B cell (primary cell): ENCODE data around the gene CABLES2. TPM values are rescaled to one million over a fixed set of nuclear protein-coding genes. Genes with fewer than 3 reads are reported as not detected.

ENCODE experiments used
- ATAC-seq: fragments of 200-7000 bp; cut with Tn5 transposase; one replicate; pipeline ENCODE4 v1.10.0; 2021; ENCODE audit warnings: low read depth, mild to moderate bottlenecking, moderate number of reproducible peaks, moderate library complexity
- CTCF ChIA-PET: fragments of 350-600 bp; sonication (Branson Sonifier 250); formaldehyde crosslinking; loops from one replicate; lab custom pipeline; 2021; ENCODE audit warnings: antibody characterized with exemption, inconsistent platforms; lab: Charles Lee
- POLR2A ChIA-PET: fragments of 350-600 bp; sonication (Branson Sonifier 250); formaldehyde crosslinking; loops from one replicate; lab custom pipeline; 2021; ENCODE audit warnings: antibody characterized with exemption; lab: Charles Lee
- DNase-seq: peaks from one replicate; pipeline ENCODE4 v3.0.0; 2013
- H2AFZ ChIP-seq: 2 replicates; pipeline ENCODE4 v1.6.1; 2012; ENCODE audit warnings: mild to moderate bottlenecking, low read depth, low read length; ENCODE audit not compliant: insufficient read depth, poor library complexity, severe bottlenecking
- H3K27ac ChIP-seq, 2 donors: 1 replicate in 1 of 2; 2 replicates in 1 of 2; pipeline ENCODE4 v1.5.1; 2012 to 2013; ENCODE audit warnings: low read length in 2 of 2, mild to moderate bottlenecking in 2 of 2, moderate library complexity in 1 of 2
- H3K27me3 ChIP-seq, 4 experiments: fragments of 200-600 bp in 1 of 4; sonication (generic) in 1 of 4; replicated peaks in 1 of 4; 1 replicate in 2 of 4; 2 replicates in 2 of 4; pipeline versions ENCODE4 v1.6.1 to v1.7.0; 2013 to 2016; ENCODE audit warnings: low read length in 3 of 4, mild to moderate bottlenecking in 2 of 4, mixed read lengths in 1 of 4, moderate library complexity in 1 of 4; ENCODE audit not compliant: insufficient read depth in 4 of 4, control insufficient read depth in 3 of 4; ENCODE audit errors: control extremely low read depth in 1 of 4
- H3K36me3 ChIP-seq, 2 experiments: replicated peaks in 1 of 2; 1 replicate in 1 of 2; 2 replicates in 1 of 2; pipeline versions ENCODE4 v1.6.1 to v1.7.1; 2013; ENCODE audit warnings: low read length in 1 of 2; ENCODE audit not compliant: insufficient read depth in 2 of 2, control insufficient read depth in 1 of 2; ENCODE audit errors: control extremely low read depth in 1 of 2, extremely low read depth in 1 of 2
- H3K4me1 ChIP-seq, 2 donors: fragments of 200-600 bp in 1 of 2; sonication (generic) in 1 of 2; 1 replicate in 1 of 2; 2 replicates in 1 of 2; pipeline versions ENCODE4 v1.5.1 to v1.6.1; 2013 to 2017; ENCODE audit warnings: low read length in 2 of 2; ENCODE audit not compliant: control insufficient read depth in 2 of 2, insufficient read depth in 2 of 2
- H3K4me2 ChIP-seq: replicated peaks from 2 replicates; pipeline ENCODE3; 2012; ENCODE audit warnings: mild to moderate bottlenecking, low read depth, low read length; ENCODE audit not compliant: poor library complexity, severe bottlenecking
- H3K4me3 ChIP-seq, 5 experiments: fragments of 200-600 bp in 1 of 5; sonication (generic) in 1 of 5; 1 replicate in 3 of 5; 2 replicates in 2 of 5; pipeline versions ENCODE4 v1.5.1 to v1.7.0; 2011 to 2016; ENCODE audit warnings: low read length in 4 of 5, mild to moderate bottlenecking in 4 of 5, low read depth in 2 of 5, control low read depth in 1 of 5, moderate library complexity in 1 of 5; ENCODE audit not compliant: insufficient read depth in 1 of 5; ENCODE audit errors: control extremely low read depth in 1 of 5, extremely low read depth in 1 of 5
- H3K79me2 ChIP-seq: fragments of 200-600 bp; sonication (generic); one replicate; pipeline ENCODE4 v1.6.0; 2016; ENCODE audit warnings: low read length; ENCODE audit not compliant: control insufficient read depth, insufficient read depth
- H3K9ac ChIP-seq: fragments of 200-600 bp; sonication (generic); 2 replicates; pipeline ENCODE4 v1.6.1; 2017; ENCODE audit warnings: mild to moderate bottlenecking, low read length, moderate library complexity
- H3K9me3 ChIP-seq, 3 donors: one replicate each; pipeline versions ENCODE4 v1.6.1 to v1.7.1; 2013; ENCODE audit warnings: low read length in 2 of 3; ENCODE audit not compliant: control insufficient read depth in 2 of 3, insufficient read depth in 1 of 3; ENCODE audit errors: control extremely low read depth in 1 of 3
- H4K20me1 ChIP-seq: 2 replicates; pipeline ENCODE4 v1.6.0; 2012; ENCODE audit warnings: mild to moderate bottlenecking, low read length; ENCODE audit not compliant: insufficient read depth, control insufficient read depth, poor library complexity, severe bottlenecking
- H3K27ac Mint-ChIP-seq: one replicate; pipeline ENCODE4 v1.8.0; 2021; ENCODE audit warnings: mixed read lengths
- H3K27me3 Mint-ChIP-seq: one replicate; pipeline ENCODE4 v1.8.0; 2021; ENCODE audit warnings: mixed read lengths
- H3K4me1 Mint-ChIP-seq: one replicate; pipeline ENCODE4 v1.8.0; 2021; ENCODE audit warnings: mixed read lengths
- H3K4me3 Mint-ChIP-seq: one replicate; pipeline ENCODE4 v1.8.0; 2021; ENCODE audit warnings: mixed read lengths
- H3K9me3 Mint-ChIP-seq: one replicate; pipeline ENCODE4 v1.8.0; 2022; ENCODE audit warnings: mixed read lengths; ENCODE audit not compliant: insufficient read depth
- CTCF ChIP-seq: fragments of 200-600 bp; IDR thresholded peaks from one replicate; pipeline ENCODE4 v1.8.0; 2022; ENCODE audit warnings: antibody characterized with exemption, mild to moderate bottlenecking
- EZH2 ChIP-seq: IDR thresholded peaks from 2 replicates; pipeline ENCODE4 v1.6.1; 2012; ENCODE audit warnings: borderline replicate concordance, low read depth, mild to moderate bottlenecking, moderate library complexity, low read length; ENCODE audit not compliant: insufficient read depth, poor library complexity, severe bottlenecking
- WGBS: methylation state at CpG from one replicate; pipeline ENCODE4 v1.1.5; 2013; ENCODE audit warnings: missing lambda C conversion rate; ENCODE audit not compliant: insufficient coverage; 5-methylcytosine and 5-hydroxymethylcytosine counted together
- intact Hi-C: fragments of 100-400 bp; cut with micrococcal nuclease; formaldehyde crosslinking; loops from one replicate; pipeline ENCODE4 v1.10.0; 2022
- polyA plus RNA-seq: library from polyadenylated mRNA; depleted of rRNA; stranded (reverse); fragments of >200 nt; gene quantifications from 2 replicates; pipeline ENCODE4 v1.2.3, GENCODE V29; 2012
- total RNA-seq, 2 donors: library from RNA; stranded (reverse); fragments of 120-200 nt in 1 of 2; gene quantifications; 1 replicate in 1 of 2; 2 replicates in 1 of 2; pipeline versions ENCODE4 v1.2.3 to v1.2.4, GENCODE V29; 2013 to 2022

The CABLES2 gene
- total and polyA plus RNA-seq, 2 donors (not counting 1 experiment from before 2014, with no cell fraction given) = 4.8 to 8.2 TPM

GRCh38 chr20:62449951-62450691, 43.0 kb upstream of the CABLES2 start:
- no peaks in the 10 kb centered on the region for H4K20me1 ChIP-seq
- H3K9me3 ChIP-seq = no peaks in the 10 kb centered on the region
- no peaks in the 10 kb centered on the region for H3K4me1 Mint-ChIP-seq
- H3K36me3 ChIP-seq = no peaks in the 10 kb centered on the region
- intact Hi-C loops = no loop called here
- WGBS = 82% methylated on average over 24 of the region's 24 CpGs
- no peaks in the 10 kb centered on the region for H3K27me3 ChIP-seq
- H3K9ac ChIP-seq = no peak overlapping the region
- no peak overlapping the region for H3K27ac Mint-ChIP-seq
- H3K4me2 ChIP-seq = no peak overlapping the region
- H3K4me3 Mint-ChIP-seq = no peak overlapping the region
- CTCF ChIA-PET = no interaction called here
- no peaks in the 10 kb centered on the region for H3K9me3 Mint-ChIP-seq
- no peaks in the 10 kb centered on the region for H3K79me2 ChIP-seq
- no peaks in the 10 kb centered on the region for H3K4me1 ChIP-seq
- DNase-seq = no peak
- H3K4me3 ChIP-seq = no peak overlapping the region
- TF ChIP-seq CTCF (no peak), EZH2 (no peak)
- no peak for ATAC-seq
- POLR2A ChIA-PET = no interaction called here
- H2AFZ ChIP-seq = no peak overlapping the region
- no peak overlapping the region for H3K27ac ChIP-seq
- peaks cover 10% of the 10 kb centered on the region for H3K27me3 Mint-ChIP-seq

- Histone ChIP-seq H4K20me1 (no peaks in the 10 kb centered on the region), H3K9me3 (no peaks in the 10 kb centered on the region), H3K4me1 (no peaks in the 10 kb centered on the region), H3K27ac (no peak overlapping the region), H2AFZ (no peak overlapping the region), H3K36me3 (no peaks in the 10 kb centered on the region), H3K27me3 (no peaks in the 10 kb centered on the region), H3K79me2 (no peaks in the 10 kb centered on the region), H3K9ac (no peak overlapping the region), H3K4me3 (no peak overlapping the region), H3K4me2 (no peak overlapping the region)
- no peak overlapping the region for H3K4me3 Mint-ChIP-seq
- ChIA-PET CTCF (no interaction called here), POLR2A (no interaction called here)
- DNase-seq (no peak), ATAC-seq (no peak)
- H3K27me3 Mint-ChIP-seq = peaks cover 12% of the 10 kb centered on the region
- intact Hi-C loops = no loop called here
- no peak overlapping the region for H3K27ac Mint-ChIP-seq
- H3K4me1 Mint-ChIP-seq = no peaks in the 10 kb centered on the region
- 80% methylated on average over 12 of the region's 14 CpGs for WGBS
- no peaks in the 10 kb centered on the region for H3K9me3 Mint-ChIP-seq
- no peak for TF ChIP-seq EZH2
- TF ChIP-seq CTCF = no peak
These were observed 41.7 kb upstream of the CABLES2 start for GRCh38 chr20:62448788-62449187.
